Cardiac fibroblast (primary cell): Measurements from ENCODE around the gene TMEM86B.

ENCODE experiments used
- DNase-seq, 2 donors: peaks; one replicate each; pipeline versions ENCODE4 v3.0.0 to v3.0.0-alpha.2; 2010; ENCODE audit warnings: low read depth in 2 of 2
- H3K4me3 ChIP-seq, 2 donors: replicated peaks in 1 of 2; 1 replicate in 1 of 2; 2 replicates in 1 of 2; pipeline ENCODE4 v1.5.1; 2011; ENCODE audit warnings: low read depth in 2 of 2, low read length in 2 of 2, mild to moderate bottlenecking in 2 of 2, moderate library complexity in 1 of 2
- CTCF ChIP-seq: IDR thresholded peaks from one replicate; pipeline ENCODE4 v1.5.1; 2011; ENCODE audit warnings: low read depth, mild to moderate bottlenecking, low read length, inconsistent platforms

Gene TMEM86B

GRCh38 chr19:55196803-55197202 is 31.8 kb downstream of the TMEM86B start:
- DNase-seq = peak in 1 of 2 donors; percentile 27
- no peak for TF ChIP-seq CTCF
- no peak overlapping the region for H3K4me3 ChIP-seq

- DNase-seq = no peak
- H3K4me3 ChIP-seq = no peak overlapping the region
- TF ChIP-seq CTCF = no peak
Observed at GRCh38 chr19:55193481-55193880, 35.1 kb downstream of the TMEM86B start.

GRCh38 chr19:55189403-55189835 is 39.1 kb downstream of the TMEM86B start:
- peak; percentile 97 to 98 for DNase-seq
- TF ChIP-seq CTCF = no peak
- no peak overlapping the region for H3K4me3 ChIP-seq

- peak; percentile 26 to 55 for DNase-seq
- no peak overlapping the region for H3K4me3 ChIP-seq
- no peak for TF ChIP-seq CTCF
Observed at GRCh38 chr19:55188625-55189024, 39.9 kb downstream of the TMEM86B start.

GRCh38 chr19:55186080-55186479 is 42.5 kb downstream of the TMEM86B start:
- no peak overlapping the region for H3K4me3 ChIP-seq
- no peak for DNase-seq
- TF ChIP-seq CTCF = no peak

GRCh38 chr19:55181740-55182139 is 46.8 kb downstream of the TMEM86B start:
- no peak for DNase-seq
- no peak overlapping the region for H3K4me3 ChIP-seq
- TF ChIP-seq CTCF = no peak
